Adrenal gland (tissue), 5 donors: ENCODE data around the gene CAMKMT.

Source experiments
- CTCF ChIP-seq, 6 experiments: fragments of 450-650 bp in 4 of 6; fragments of 200-600 bp in 2 of 6; sonication (generic) in 1 of 6; IDR thresholded peaks; 1 replicate in 5 of 6; 2 replicates in 1 of 6; pipeline versions ENCODE4 v1.5.1 to v1.8.0; 2016 to 2021; ENCODE audit warnings: antibody characterized with exemption in 6 of 6, mild to moderate bottlenecking in 2 of 6, moderate library complexity in 1 of 6
- POLR2A ChIP-seq, 2 donors: fragments of 450-650 bp; IDR thresholded peaks; one replicate each; pipeline ENCODE4 v1.6.1; 2017; ENCODE audit warnings: antibody characterized with exemption in 2 of 2, mild to moderate bottlenecking in 2 of 2, moderate library complexity in 1 of 2
- donor health status: DM: no; HTN: no; CAD: no.

GRCh38 chr2:44372246-44372645 lies 10.5 kb downstream of the CAMKMT start:
- TF ChIP-seq CTCF (IDR thresholded peaks at IDR 0.05) (no peak), POLR2A (IDR thresholded peaks at IDR 0.05) (no peak)
